ENCODE data around the gene STIMATE.

DNA sequence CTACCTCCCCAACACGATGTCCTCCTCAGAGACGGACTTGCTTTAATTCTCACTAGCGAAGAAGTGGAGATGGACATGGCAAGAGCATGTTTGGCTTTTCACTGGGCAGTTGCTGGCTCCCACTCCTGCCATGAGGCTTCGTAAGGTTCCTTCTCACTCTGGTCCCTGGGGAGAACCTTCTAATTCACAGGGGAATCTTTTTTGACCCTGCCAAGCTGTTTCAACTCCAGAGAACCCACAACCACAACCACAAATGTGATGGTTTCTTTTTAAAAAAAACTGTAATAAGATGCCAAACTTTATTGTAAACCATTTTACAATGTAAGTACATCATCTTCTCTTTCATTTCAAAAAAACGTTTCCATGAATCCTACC, 60.9 kb downstream of the STIMATE start:
- TF ChIP-seq, protein P1, sequence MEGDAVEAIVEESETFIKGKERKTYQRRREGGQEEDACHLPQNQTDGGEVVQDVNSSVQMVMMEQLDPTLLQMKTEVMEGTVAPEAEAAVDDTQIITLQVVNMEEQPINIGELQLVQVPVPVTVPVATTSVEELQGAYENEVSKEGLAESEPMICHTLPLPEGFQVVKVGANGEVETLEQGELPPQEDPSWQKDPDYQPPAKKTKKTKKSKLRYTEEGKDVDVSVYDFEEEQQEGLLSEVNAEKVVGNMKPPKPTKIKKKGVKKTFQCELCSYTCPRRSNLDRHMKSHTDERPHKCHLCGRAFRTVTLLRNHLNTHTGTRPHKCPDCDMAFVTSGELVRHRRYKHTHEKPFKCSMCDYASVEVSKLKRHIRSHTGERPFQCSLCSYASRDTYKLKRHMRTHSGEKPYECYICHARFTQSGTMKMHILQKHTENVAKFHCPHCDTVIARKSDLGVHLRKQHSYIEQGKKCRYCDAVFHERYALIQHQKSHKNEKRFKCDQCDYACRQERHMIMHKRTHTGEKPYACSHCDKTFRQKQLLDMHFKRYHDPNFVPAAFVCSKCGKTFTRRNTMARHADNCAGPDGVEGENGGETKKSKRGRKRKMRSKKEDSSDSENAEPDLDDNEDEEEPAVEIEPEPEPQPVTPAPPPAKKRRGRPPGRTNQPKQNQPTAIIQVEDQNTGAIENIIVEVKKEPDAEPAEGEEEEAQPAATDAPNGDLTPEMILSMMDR (IDR thresholded peaks at IDR 0.05): no peak
- no peak for TF ChIP-seq POLR2A (IDR thresholded peaks at IDR 0.05)

Measured in lower leg skin (tissue), 3 donors.